ENCODE measurements around the gene AK1.

The AK1 gene

GRCh38 chr9:127892831-127893230 lies 15.4 kb upstream of the AK1 start:
- no peak overlapping the region for H3K27ac ChIP-seq (ENCODE audit: low read depth, low read length)
- no peak overlapping the region for H2AK5ac ChIP-seq (ENCODE audit: low read length)
- H3K79me2 ChIP-seq (ENCODE audit: control insufficient read depth, insufficient read depth, low read length) = no peaks in the 10 kb centered on the region
- no peak overlapping the region for H3K56ac ChIP-seq (ENCODE audit: low read length)
- no peak overlapping the region for H3K4me2 ChIP-seq (ENCODE audit: low read length)
- H3K4me1 ChIP-seq (ENCODE audit: control insufficient read depth, low read depth, low read length) = no peaks in the 10 kb centered on the region
- no peak overlapping the region for H2BK120ac ChIP-seq (ENCODE audit: low read depth, low read length)
- H4K5ac ChIP-seq (ENCODE audit: low read length) = no peak overlapping the region
- no peak overlapping the region for H4K8ac ChIP-seq (ENCODE audit: low read depth, low read length)
- no peak for DNase-seq
- WGBS (ENCODE audit: extremely low coverage, insufficient coverage, low lambda C conversion rate) = no CpG with 5 or more reads among the region's 6 CpGs
- no peak overlapping the region for H2BK5ac ChIP-seq (ENCODE audit: low read length)
- no peak overlapping the region for H2BK15ac ChIP-seq (replicated peaks; ENCODE audit: low read depth)
- H3K79me1 ChIP-seq (ENCODE audit: low read length) = no peaks in the 10 kb centered on the region
- H3K4ac ChIP-seq (ENCODE audit: low read depth, low read length) = no peak overlapping the region
- no peak overlapping the region for H3K18ac ChIP-seq (ENCODE audit: low read length)
- no peak overlapping the region for H3K4me3 ChIP-seq (ENCODE audit: low read length)
- peaks cover 6% of the 10 kb centered on the region for H3K36me3 ChIP-seq (ENCODE audit: control insufficient read depth, insufficient read depth, low read length)
- no peak overlapping the region for H3K23ac ChIP-seq (ENCODE audit: low read length)
- H3K9ac ChIP-seq (ENCODE audit: low read length) = no peak overlapping the region
- no peaks in the 10 kb centered on the region for H3K27me3 ChIP-seq (ENCODE audit: insufficient read depth, low read length, poor library complexity)

DNA sequence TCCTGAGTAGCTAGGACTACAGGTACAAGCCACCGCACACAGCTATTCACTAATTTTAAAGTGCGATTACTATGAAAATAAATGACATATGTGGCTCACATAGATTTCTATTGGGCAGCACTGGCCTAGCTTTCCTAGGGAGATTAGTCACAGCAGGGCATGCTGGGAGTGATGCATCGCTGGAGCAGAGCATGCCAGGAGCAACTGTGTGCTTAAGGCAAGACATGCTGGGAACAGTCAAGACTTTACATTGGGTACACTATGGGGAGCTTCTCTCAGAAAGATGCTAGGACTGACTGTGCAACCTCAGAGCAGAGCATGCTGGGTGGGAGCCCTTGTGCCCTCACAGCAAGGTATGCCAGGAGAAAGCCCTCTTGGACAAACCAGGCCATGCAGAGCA lies 12.6 kb upstream of the AK1 start:
- H4K8ac ChIP-seq (ENCODE audit: low read depth, low read length) = no peak overlapping the region
- DNase-seq = no peak
- H2AK5ac ChIP-seq (ENCODE audit: low read length) = no peak overlapping the region
- H3K27me3 ChIP-seq (ENCODE audit: insufficient read depth, low read length, poor library complexity) = no peaks in the 10 kb centered on the region
- no peaks in the 10 kb centered on the region for H3K79me1 ChIP-seq (ENCODE audit: low read length)
- H3K9ac ChIP-seq (ENCODE audit: low read length) = no peak overlapping the region
- H3K36me3 ChIP-seq (ENCODE audit: control insufficient read depth, insufficient read depth, low read length) = peaks cover 6% of the 10 kb centered on the region
- no peak overlapping the region for H4K5ac ChIP-seq (ENCODE audit: low read length)
- no CpG with 5 or more reads among the region's 3 CpGs for WGBS (ENCODE audit: extremely low coverage, insufficient coverage, low lambda C conversion rate)
- H2BK120ac ChIP-seq (ENCODE audit: low read depth, low read length) = no peak overlapping the region
- H3K56ac ChIP-seq (ENCODE audit: low read length) = no peak overlapping the region
- H2BK15ac ChIP-seq (replicated peaks; ENCODE audit: low read depth) = no peak overlapping the region
- H3K4ac ChIP-seq (ENCODE audit: low read depth, low read length) = no peak overlapping the region
- no peak overlapping the region for H2BK5ac ChIP-seq (ENCODE audit: low read length)
- H3K4me3 ChIP-seq (ENCODE audit: low read length) = no peak overlapping the region
- no peak overlapping the region for H3K18ac ChIP-seq (ENCODE audit: low read length)
- H3K4me1 ChIP-seq (ENCODE audit: control insufficient read depth, low read depth, low read length) = no peaks in the 10 kb centered on the region
- no peak overlapping the region for H3K27ac ChIP-seq (ENCODE audit: low read depth, low read length)
- no peak overlapping the region for H3K23ac ChIP-seq (ENCODE audit: low read length)
- no peaks in the 10 kb centered on the region for H3K79me2 ChIP-seq (ENCODE audit: control insufficient read depth, insufficient read depth, low read length)
- no peak overlapping the region for H3K4me2 ChIP-seq (ENCODE audit: low read length)

- H3K23ac ChIP-seq (ENCODE audit: low read length) = no peak overlapping the region
- no peak overlapping the region for H3K9ac ChIP-seq (ENCODE audit: low read length)
- no peak overlapping the region for H3K4me2 ChIP-seq (ENCODE audit: low read length)
- no peak overlapping the region for H3K4me3 ChIP-seq (ENCODE audit: low read length)
- H3K18ac ChIP-seq (ENCODE audit: low read length) = no peak overlapping the region
- H3K27ac ChIP-seq (ENCODE audit: low read depth, low read length) = no peak overlapping the region
- H2AK5ac ChIP-seq (ENCODE audit: low read length) = no peak overlapping the region
- no peak overlapping the region for H4K8ac ChIP-seq (ENCODE audit: low read depth, low read length)
- H3K79me2 ChIP-seq (ENCODE audit: control insufficient read depth, insufficient read depth, low read length) = no peaks in the 10 kb centered on the region
- H2BK120ac ChIP-seq (ENCODE audit: low read depth, low read length) = no peak overlapping the region
- H2BK15ac ChIP-seq (replicated peaks; ENCODE audit: low read depth) = no peak overlapping the region
- no peaks in the 10 kb centered on the region for H3K4me1 ChIP-seq (ENCODE audit: control insufficient read depth, low read depth, low read length)
- no peak overlapping the region for H4K5ac ChIP-seq (ENCODE audit: low read length)
- WGBS (ENCODE audit: extremely low coverage, insufficient coverage, low lambda C conversion rate) = no CpG with 5 or more reads among the region's 2 CpGs
- H3K56ac ChIP-seq (ENCODE audit: low read length) = no peak overlapping the region
- H3K79me1 ChIP-seq (ENCODE audit: low read length) = no peaks in the 10 kb centered on the region
- H3K4ac ChIP-seq (ENCODE audit: low read depth, low read length) = no peak overlapping the region
- peaks cover 2% of the 10 kb centered on the region for H3K36me3 ChIP-seq (ENCODE audit: control insufficient read depth, insufficient read depth, low read length)
- H3K27me3 ChIP-seq (ENCODE audit: insufficient read depth, low read length, poor library complexity) = no peaks in the 10 kb centered on the region
- H2BK5ac ChIP-seq (ENCODE audit: low read length) = no peak overlapping the region
- no peak for DNase-seq
These were observed 10.3 kb upstream of the AK1 start for GRCh38 chr9:127887792-127888191.

GRCh38 chr9:127886401-127886972 lies 9.0 kb upstream of the AK1 start:
- Histone ChIP-seq H3K4me2 (ENCODE audit: low read length) (no peak overlapping the region), H4K5ac (ENCODE audit: low read length) (no peak overlapping the region), H3K4me3 (ENCODE audit: low read length) (no peak overlapping the region), H3K27ac (ENCODE audit: low read depth, low read length) (no peak overlapping the region), H3K4me1 (ENCODE audit: control insufficient read depth, low read depth, low read length) (no peaks in the 10 kb centered on the region), H3K18ac (ENCODE audit: low read length) (no peak overlapping the region), H3K4ac (ENCODE audit: low read depth, low read length) (no peak overlapping the region), H3K9ac (ENCODE audit: low read length) (no peak overlapping the region), H4K8ac (ENCODE audit: low read depth, low read length) (no peak overlapping the region), H3K56ac (ENCODE audit: low read length) (no peak overlapping the region), H2BK15ac (replicated peaks; ENCODE audit: low read depth) (no peak overlapping the region), H3K79me2 (ENCODE audit: control insufficient read depth, insufficient read depth, low read length) (no peaks in the 10 kb centered on the region), H3K23ac (ENCODE audit: low read length) (no peak overlapping the region), H3K79me1 (ENCODE audit: low read length) (no peaks in the 10 kb centered on the region), H3K36me3 (ENCODE audit: control insufficient read depth, insufficient read depth, low read length) (peaks cover 2% of the 10 kb centered on the region), H2BK5ac (ENCODE audit: low read length) (no peak overlapping the region), H2BK120ac (ENCODE audit: low read depth, low read length) (no peak overlapping the region), H3K27me3 (ENCODE audit: insufficient read depth, low read length, poor library complexity) (no peaks in the 10 kb centered on the region), H2AK5ac (ENCODE audit: low read length) (no peak overlapping the region)
- no CpG with 5 or more reads among the region's 18 CpGs for WGBS (ENCODE audit: extremely low coverage, insufficient coverage, low lambda C conversion rate)
- DNase-seq = no peak

DNA sequence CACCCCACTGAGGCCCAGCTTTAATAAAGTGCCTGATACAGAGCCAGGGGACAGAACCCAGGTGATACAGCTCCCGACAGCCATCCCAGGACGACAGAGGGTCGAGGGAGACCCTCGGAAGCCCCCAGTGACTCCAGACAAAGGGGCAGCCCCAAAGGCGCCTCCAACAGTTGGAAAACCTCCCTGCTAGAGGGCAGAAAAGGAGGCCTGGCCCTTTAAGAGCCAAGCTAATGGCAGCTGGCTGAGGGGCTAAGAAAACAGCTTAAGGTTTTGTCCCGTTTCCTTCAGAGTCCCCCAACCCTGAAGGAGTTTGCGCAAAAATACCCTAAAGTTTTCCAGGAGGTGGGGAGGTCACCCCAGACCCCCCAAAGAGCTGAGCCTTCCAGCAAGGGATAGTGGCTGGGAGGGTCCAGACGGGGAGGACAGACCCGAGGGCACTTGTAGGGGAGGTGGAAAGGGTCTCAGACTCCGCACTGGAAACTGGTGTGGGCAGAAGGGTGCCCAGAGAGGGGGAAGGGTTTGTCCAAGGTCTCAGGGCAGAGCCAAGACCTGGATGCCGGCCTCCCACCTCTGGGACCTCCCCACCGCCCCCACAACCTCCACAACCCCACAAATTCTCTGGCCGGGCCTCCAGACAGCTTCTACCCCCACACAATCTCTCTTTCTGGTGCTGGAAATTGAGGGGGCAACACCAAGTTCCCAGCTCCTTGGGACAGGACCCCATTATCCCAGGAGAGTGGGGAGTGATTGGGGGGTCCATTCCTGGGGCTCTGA lies 8.2 kb upstream of the AK1 start:
- Histone ChIP-seq H3K36me3 (ENCODE audit: control insufficient read depth, insufficient read depth, low read length) (peaks cover 2% of the 10 kb centered on the region), H3K4ac (ENCODE audit: low read depth, low read length) (no peak overlapping the region), H3K18ac (ENCODE audit: low read length) (no peak overlapping the region), H3K4me2 (ENCODE audit: low read length) (no peak overlapping the region), H3K9ac (ENCODE audit: low read length) (no peak overlapping the region), H2AK5ac (ENCODE audit: low read length) (no peak overlapping the region), H4K5ac (ENCODE audit: low read length) (no peak overlapping the region), H3K4me1 (ENCODE audit: control insufficient read depth, low read depth, low read length) (no peaks in the 10 kb centered on the region), H3K79me1 (ENCODE audit: low read length) (no peaks in the 10 kb centered on the region), H3K23ac (ENCODE audit: low read length) (no peak overlapping the region), H3K79me2 (ENCODE audit: control insufficient read depth, insufficient read depth, low read length) (no peaks in the 10 kb centered on the region), H2BK120ac (ENCODE audit: low read depth, low read length) (no peak overlapping the region), H4K8ac (ENCODE audit: low read depth, low read length) (no peak overlapping the region), H3K4me3 (ENCODE audit: low read length) (no peak overlapping the region), H3K27me3 (ENCODE audit: insufficient read depth, low read length, poor library complexity) (no peaks in the 10 kb centered on the region), H2BK15ac (replicated peaks; ENCODE audit: low read depth) (no peak overlapping the region), H3K56ac (ENCODE audit: low read length) (peak overlapping the region; percentile 2), H2BK5ac (ENCODE audit: low read length) (no peak overlapping the region), H3K27ac (ENCODE audit: low read depth, low read length) (no peak overlapping the region)
- no CpG with 5 or more reads among the region's 13 CpGs for WGBS (ENCODE audit: extremely low coverage, insufficient coverage, low lambda C conversion rate)
- no peak for DNase-seq
